ENCODE data around the gene PCARE. TPM values are rescaled to one million over a fixed set of nuclear protein-coding genes. Genes with fewer than 3 reads are reported as not detected.

Gene PCARE
- total and polyA plus RNA-seq, 2 experiments from 2014 or later, result not detected

GRCh38 chr2:29022679-29023078, 51.6 kb downstream of the PCARE start:
- no peaks in the 10 kb centered on the region for H3K4me1 ChIP-seq (ENCODE audit: insufficient read depth)
- DNase-seq (ENCODE audit: low spot score), result no peak
- no peak overlapping the region for H3K4me3 Mint-ChIP-seq

More at GRCh38 chr2:29022679-29023078, 51.6 kb downstream of the PCARE start:
- H3K79me2 ChIP-seq (replicated peaks; ENCODE audit: insufficient read depth), result no peaks in the 10 kb centered on the region
- peaks cover 4% of the 10 kb centered on the region for H3K27me3 Mint-ChIP-seq (ENCODE audit: insufficient read depth, low read depth, poor library complexity)
- H3K27ac Mint-ChIP-seq, result no peak overlapping the region
- H3K4me2 ChIP-seq, result no peak overlapping the region
- H3K27ac ChIP-seq (ENCODE audit: low read depth), result no peak overlapping the region
- H3K36me3 Mint-ChIP-seq (ENCODE audit: low read depth), result peaks cover 3% of the 10 kb centered on the region; the same call in 1 of the 3 replicates
- H3K27me3 ChIP-seq (ENCODE audit: insufficient read depth), result no peaks in the 10 kb centered on the region
- H2AFZ ChIP-seq, result no peak overlapping the region
- H3K4me3 ChIP-seq, result no peak overlapping the region
- H3K4me1 Mint-ChIP-seq, result peaks cover 6% of the 10 kb centered on the region; the same call in 2 of the 3 replicates
- H3F3A ChIP-seq (replicated peaks; ENCODE audit: low read depth), result no peaks in the 10 kb centered on the region
- no peaks in the 10 kb centered on the region for H4K20me1 ChIP-seq (replicated peaks; ENCODE audit: insufficient read depth)
- no peak for ATAC-seq
- no peaks in the 10 kb centered on the region for H3K36me3 ChIP-seq (ENCODE audit: insufficient read depth)
- peaks cover 5% of the 10 kb centered on the region; the same call in 1 of the 3 replicates for H3K9me3 Mint-ChIP-seq
- H3K9me2 ChIP-seq (ENCODE audit: insufficient read depth), result no peaks in the 10 kb centered on the region
- TF ChIP-seq EZH2phosphoT487 (IDR thresholded peaks at IDR 0.05; ENCODE audit: unreplicated experiment) (no peak), POLR2AphosphoS5 (IDR thresholded peaks at IDR 0.05; ENCODE audit: low read depth) (no peak), CTCF (conservative IDR thresholded peaks at IDR 0.05; ENCODE audit: low read depth in 2 of 2) (no peak), JUNB (IDR thresholded peaks at IDR 0.05; ENCODE audit: unreplicated experiment) (no peak), REST (IDR thresholded peaks at IDR 0.05; ENCODE audit: unreplicated experiment) (no peak), STAT1 (IDR thresholded peaks at IDR 0.05; ENCODE audit: unreplicated experiment) (no peak), CREB1 (CRISPR knock-in tag; IDR thresholded peaks at IDR 0.05; ENCODE audit: low read depth) (no peak), EZH2 (IDR thresholded peaks at IDR 0.05; ENCODE audit: low read depth, unreplicated experiment) (no peak)
